RWPE1 (cell line): ENCODE measurements around the gene FRMD5.

ENCODE experiments used
- CTCF ChIA-PET: fragments of 350-600 bp; sonication (Branson Sonifier 250); formaldehyde crosslinking; extraction: SDS; loops from one replicate; lab custom pipeline; 2021; lab: Yijun Ruan, JAX
- POLR2A ChIA-PET: fragments of 400-600 bp; formaldehyde crosslinking; extraction: SDS; loops from one replicate; lab custom pipeline; 2020; ENCODE audit warnings: antibody characterized with exemption; ENCODE audit not compliant: low non-redundant PET; lab: Yijun Ruan, JAX
- DNase-seq: peaks from one replicate; pipeline ENCODE4 v3.0.0; 2012; ENCODE audit warnings: low spot score
- H3K27ac ChIP-seq: fragments of 450-650 bp; 2 replicates; pipeline ENCODE4 v1.5.1; 2017
- CTCF ChIP-seq: fragments of 450-650 bp; conservative IDR thresholded peaks from 2 replicates; pipeline ENCODE4 v1.5.1; 2017; ENCODE audit warnings: low read depth, mild to moderate bottlenecking

FRMD5 gene

GRCh38 chr15:43880406-43881194 is 314.5 kb downstream of the FRMD5 start:
- POLR2A ChIA-PET = no interaction called here
- CTCF ChIA-PET = interaction anchor here (0.6 to 1.2 kb wide), 2 partner anchors 13 to 282 kb away, joined by 3 read pairs; no protein-coding TSS in a partner anchor

DNA sequence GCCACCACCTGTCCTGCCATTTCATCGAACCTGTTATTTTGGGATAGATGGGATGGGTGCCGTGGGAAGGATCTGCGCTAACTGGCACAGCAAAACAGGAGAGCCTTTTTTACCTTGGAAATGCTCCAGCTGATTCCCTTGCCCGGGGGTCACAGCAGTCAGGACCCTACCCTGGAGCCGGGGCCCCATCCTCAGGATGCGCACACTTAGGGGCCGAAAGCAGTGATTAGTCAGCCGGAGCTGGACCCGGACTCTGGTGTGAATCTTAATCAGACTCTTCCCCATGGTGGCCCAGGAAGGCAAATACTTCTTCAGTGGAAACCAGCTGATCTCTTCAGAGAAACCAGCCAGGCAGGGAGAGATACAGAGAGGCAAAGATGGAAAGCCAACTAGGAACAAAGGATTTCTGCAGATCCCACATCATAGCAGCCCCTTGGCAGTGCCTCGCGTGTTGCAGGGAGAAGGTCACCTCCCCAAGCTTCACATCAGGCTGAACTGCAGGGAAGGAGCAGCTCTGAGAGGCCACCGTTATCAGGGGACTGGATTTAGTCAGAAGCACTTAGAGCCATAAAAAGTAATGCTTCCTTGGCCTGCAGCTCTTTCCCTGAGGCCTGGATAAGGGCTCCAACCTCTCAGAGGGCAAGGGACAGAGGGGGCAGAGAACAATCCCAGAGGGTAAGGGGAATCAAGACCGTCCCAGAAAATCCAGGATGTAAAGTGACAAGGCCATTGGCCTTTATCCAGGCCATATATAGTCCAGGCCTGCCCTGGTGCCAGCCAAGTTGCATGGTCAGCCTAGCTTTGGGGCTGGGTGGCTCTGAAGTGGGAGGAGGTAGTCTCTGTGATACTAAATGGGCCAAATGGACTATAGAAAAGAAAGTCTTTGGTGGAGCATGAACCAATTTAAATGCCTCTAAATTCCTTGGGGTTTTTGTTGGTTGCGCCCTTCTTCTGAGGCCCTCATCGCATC is 315.4 kb downstream of the FRMD5 start:
- no peak for DNase-seq
- peak overlapping the region; percentile 30 for H3K27ac ChIP-seq
- CTCF ChIA-PET = interaction anchor here (0.6 kb wide), 1 partner anchor 550 kb away, joined by 8 read pairs; no protein-coding TSS in a partner anchor
- POLR2A ChIA-PET = no interaction called here
- TF ChIP-seq CTCF = no peak

More at GRCh38 chr15:43880406-43881194, 314.5 kb downstream of the FRMD5 start:
- H3K27ac ChIP-seq = peak overlapping the region; percentile 30; the same call in 1 of the 2 replicates
- TF ChIP-seq CTCF = no peak
- DNase-seq = no peak

- no peak for DNase-seq
- TF ChIP-seq CTCF = no peak
- ChIA-PET POLR2A (no interaction called here), CTCF (no interaction called here)
- no peak overlapping the region for H3K27ac ChIP-seq
Measured at GRCh38 chr15:43878446-43878845, 316.6 kb downstream of the FRMD5 start.

DNA sequence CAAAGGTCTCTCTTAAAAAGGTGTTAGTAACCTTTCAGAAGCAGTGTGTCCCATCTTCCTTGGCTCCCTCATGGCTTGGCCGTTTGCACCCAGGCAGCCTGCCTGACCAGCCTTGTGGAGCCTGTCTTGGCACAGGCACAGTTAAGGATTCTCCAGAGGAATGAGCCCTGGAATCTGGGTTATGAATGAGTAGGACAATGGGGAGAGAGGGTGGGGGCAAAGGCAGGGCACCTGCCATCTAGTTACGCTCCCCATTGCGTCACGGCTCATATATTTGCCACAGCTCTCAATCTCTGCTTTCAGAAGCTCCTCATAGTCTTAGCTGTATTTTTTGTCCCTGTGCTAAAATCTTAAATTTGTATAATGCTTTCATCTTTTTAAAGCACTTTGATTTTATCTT is 317.7 kb downstream of the FRMD5 start:
- DNase-seq = no peak
- CTCF ChIA-PET = interaction anchor here (0.6 to 0.7 kb wide), 2 partner anchors 343 to 400 kb away, joined by 3 read pairs; no protein-coding TSS in a partner anchor
- POLR2A ChIA-PET = no interaction called here
- no peak overlapping the region for H3K27ac ChIP-seq
- TF ChIP-seq CTCF = no peak

DNA sequence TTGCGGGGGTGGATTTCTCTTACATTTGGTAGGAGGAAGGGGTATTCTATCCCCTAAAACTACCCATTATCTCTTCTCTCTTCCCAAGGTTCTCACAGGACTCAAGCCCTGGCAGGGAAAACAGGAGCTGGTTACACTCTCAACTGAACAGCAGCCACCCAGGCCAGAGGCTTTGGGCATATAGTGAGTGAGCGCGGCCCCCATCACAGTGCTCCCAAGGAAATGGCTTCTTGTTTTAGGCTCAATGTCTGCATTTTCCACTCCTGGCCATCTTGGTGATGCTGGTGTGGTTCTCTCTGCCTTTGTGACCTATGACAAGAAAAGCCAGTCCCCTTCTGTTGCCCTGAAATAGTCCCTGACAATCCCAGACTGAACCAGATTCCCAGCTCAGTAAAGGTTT is 318.2 kb downstream of the FRMD5 start:
- POLR2A ChIA-PET = no interaction called here
- CTCF ChIA-PET = interaction anchor here (0.6 to 0.7 kb wide), 2 partner anchors 120 to 401 kb away, joined by 3 read pairs; no protein-coding TSS in a partner anchor
- no peak for TF ChIP-seq CTCF
- no peak for DNase-seq
- H3K27ac ChIP-seq = no peak overlapping the region

- POLR2A ChIA-PET = no interaction called here
- no peak for DNase-seq
- CTCF ChIA-PET = interaction anchor here (0.5 to 1.2 kb wide), 2 partner anchors 19 to 252 kb away, joined by 3 to 7 read pairs; no protein-coding TSS in a partner anchor
- TF ChIP-seq CTCF = no peak
- no peak overlapping the region for H3K27ac ChIP-seq
Measured at GRCh38 chr15:43873651-43874050, 321.4 kb downstream of the FRMD5 start.
